ENCODE results near the gene ZFR2. TPM values are rescaled to one million over a fixed set of nuclear protein-coding genes. Genes with fewer than 3 reads are reported as not detected.

The ZFR2 gene
- total RNA-seq, 1 experiment from 2014 or later: not detected

DNA sequence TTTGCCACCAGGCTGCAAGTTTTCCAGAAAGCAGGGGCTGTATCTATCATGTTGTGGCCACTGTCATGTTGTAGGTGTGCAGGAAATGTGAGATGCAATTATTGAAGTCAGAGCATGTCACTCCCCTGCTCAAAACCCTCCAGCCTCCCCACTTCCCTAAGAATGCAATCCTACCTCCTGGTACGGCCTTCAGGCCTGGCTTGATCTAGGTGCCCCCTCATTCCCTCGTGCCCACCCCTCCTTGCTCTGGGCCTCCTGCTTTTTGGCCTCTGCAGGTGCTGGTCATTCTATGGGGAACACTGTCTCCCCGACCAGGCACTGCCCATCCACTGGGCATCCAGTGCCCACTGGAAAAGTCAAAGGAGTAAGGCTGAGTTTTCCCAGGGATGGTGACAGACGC, 54.2 kb downstream of the ZFR2 start:
- Histone ChIP-seq H3K4me2 (ENCODE audit: low read length) (no peak overlapping the region), H3K4me3 (ENCODE audit: low read length) (no peak overlapping the region), H3K27ac (ENCODE audit: low read length) (no peak overlapping the region), H3K9me2 (replicated peaks; ENCODE audit: low read length) (no peaks in the 10 kb centered on the region), H3K9ac (ENCODE audit: low read length) (no peak overlapping the region), H4K20me1 (ENCODE audit: low read length) (no peaks in the 10 kb centered on the region), H3K27me3 (ENCODE audit: low read length) (no peaks in the 10 kb centered on the region), H2AFZ (ENCODE audit: low read length) (no peak overlapping the region), H3F3A (ENCODE audit: low read length, unreplicated experiment) (no peaks in the 10 kb centered on the region), H3K9me3 (ENCODE audit: low read length) (no peaks in the 10 kb centered on the region), H3K79me2 (ENCODE audit: low read length) (no peaks in the 10 kb centered on the region), H3K4me1 (ENCODE audit: insufficient read depth, low read length) (peaks cover 7% of the 10 kb centered on the region; the same call in 1 of the 2 replicates), H3K36me3 (ENCODE audit: low read depth, low read length) (no peaks in the 10 kb centered on the region)
- DNase-seq (no peak), ATAC-seq (no peak)
- CTCF ChIA-PET: no interaction called here
- TF ChIP-seq EZH2 (IDR thresholded peaks at IDR 0.05; ENCODE audit: low read length, unreplicated experiment): no peak
- TF ChIP-seq EZH2phosphoT487 (IDR thresholded peaks at IDR 0.05; ENCODE audit: borderline replicate concordance, low read length): no peak
- TF ChIP-seq, protein P1, sequence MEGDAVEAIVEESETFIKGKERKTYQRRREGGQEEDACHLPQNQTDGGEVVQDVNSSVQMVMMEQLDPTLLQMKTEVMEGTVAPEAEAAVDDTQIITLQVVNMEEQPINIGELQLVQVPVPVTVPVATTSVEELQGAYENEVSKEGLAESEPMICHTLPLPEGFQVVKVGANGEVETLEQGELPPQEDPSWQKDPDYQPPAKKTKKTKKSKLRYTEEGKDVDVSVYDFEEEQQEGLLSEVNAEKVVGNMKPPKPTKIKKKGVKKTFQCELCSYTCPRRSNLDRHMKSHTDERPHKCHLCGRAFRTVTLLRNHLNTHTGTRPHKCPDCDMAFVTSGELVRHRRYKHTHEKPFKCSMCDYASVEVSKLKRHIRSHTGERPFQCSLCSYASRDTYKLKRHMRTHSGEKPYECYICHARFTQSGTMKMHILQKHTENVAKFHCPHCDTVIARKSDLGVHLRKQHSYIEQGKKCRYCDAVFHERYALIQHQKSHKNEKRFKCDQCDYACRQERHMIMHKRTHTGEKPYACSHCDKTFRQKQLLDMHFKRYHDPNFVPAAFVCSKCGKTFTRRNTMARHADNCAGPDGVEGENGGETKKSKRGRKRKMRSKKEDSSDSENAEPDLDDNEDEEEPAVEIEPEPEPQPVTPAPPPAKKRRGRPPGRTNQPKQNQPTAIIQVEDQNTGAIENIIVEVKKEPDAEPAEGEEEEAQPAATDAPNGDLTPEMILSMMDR (conservative IDR thresholded peaks at IDR 0.05; ENCODE audit: low read depth, low read length): no peak
- no TSS peak for BruUV-seq (replicated peaks)
- intact Hi-C loops (cut with micrococcal nuclease): no loop called here
- POLR2A ChIA-PET (ENCODE audit: unreplicated experiment): no interaction called here

DNA sequence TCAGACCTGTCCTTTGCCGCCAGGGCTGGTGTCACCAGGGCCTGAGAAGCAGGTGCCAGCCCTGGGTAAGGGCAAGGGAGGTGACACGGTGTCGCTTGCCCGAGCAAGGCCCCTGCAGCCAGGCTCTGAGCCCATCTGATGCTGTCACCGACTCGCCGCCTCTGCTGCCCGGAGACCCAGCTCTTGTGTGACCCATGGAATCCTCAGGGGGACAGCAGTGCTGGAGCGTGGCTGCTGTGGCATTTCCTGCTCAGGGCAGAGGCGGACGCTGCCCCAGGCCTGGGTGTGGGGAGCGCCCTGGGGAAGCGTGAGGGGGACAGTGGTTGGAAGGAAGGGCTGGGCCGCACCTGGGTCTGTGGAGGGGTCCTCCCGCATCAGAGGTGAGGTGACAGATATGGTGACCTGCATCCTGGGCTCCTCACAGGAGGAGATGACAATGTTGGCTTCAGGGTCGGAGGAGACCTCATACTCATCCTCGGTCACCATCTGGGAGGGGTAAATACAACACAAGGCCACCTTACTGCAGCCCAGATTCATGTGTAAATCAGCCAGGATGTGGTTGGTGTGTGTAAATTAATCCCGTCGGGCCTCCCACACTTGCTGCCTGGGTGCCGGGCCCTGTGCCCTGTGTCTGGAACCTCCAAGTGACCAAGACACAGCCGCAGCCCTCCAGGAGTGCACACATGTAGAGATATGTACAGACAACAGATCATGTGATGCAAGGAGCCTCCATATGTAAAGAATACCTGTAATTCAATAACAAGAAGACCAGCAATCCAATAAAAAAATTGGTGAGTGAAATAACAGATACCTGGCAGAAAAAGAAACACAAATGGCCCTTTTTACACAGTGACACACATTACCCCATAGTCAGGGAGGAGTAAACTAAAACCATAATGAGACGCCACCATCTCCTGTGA, 55.1 kb downstream of the ZFR2 start:
- CTCF ChIA-PET: no interaction called here
- no TSS peak for BruUV-seq (replicated peaks)

More for the DNA sequence above, 55.1 kb downstream of the ZFR2 start:
- Histone ChIP-seq H3F3A (ENCODE audit: low read length, unreplicated experiment) (no peaks in the 10 kb centered on the region), H3K79me2 (ENCODE audit: low read length) (no peaks in the 10 kb centered on the region), H3K4me3 (ENCODE audit: low read length) (no peak overlapping the region), H3K9ac (ENCODE audit: low read length) (no peak overlapping the region), H3K27ac (ENCODE audit: low read length) (no peak overlapping the region), H3K36me3 (ENCODE audit: low read depth, low read length) (no peaks in the 10 kb centered on the region), H3K9me2 (replicated peaks; ENCODE audit: low read length) (no peaks in the 10 kb centered on the region), H3K4me2 (ENCODE audit: low read length) (no peak overlapping the region), H3K4me1 (ENCODE audit: insufficient read depth, low read length) (peaks cover 6% of the 10 kb centered on the region; the same call in 1 of the 2 replicates), H3K9me3 (ENCODE audit: low read length) (no peaks in the 10 kb centered on the region), H2AFZ (ENCODE audit: low read length) (no peak overlapping the region), H4K20me1 (ENCODE audit: low read length) (no peaks in the 10 kb centered on the region), H3K27me3 (ENCODE audit: low read length) (no peaks in the 10 kb centered on the region)
- no peak for ATAC-seq
- TF ChIP-seq, protein P1 (conservative IDR thresholded peaks at IDR 0.05; ENCODE audit: low read depth, low read length): no peak
- TF ChIP-seq EZH2phosphoT487 (IDR thresholded peaks at IDR 0.05; ENCODE audit: borderline replicate concordance, low read length) (no peak), EZH2 (IDR thresholded peaks at IDR 0.05; ENCODE audit: low read length, unreplicated experiment) (no peak)
- intact Hi-C loops (cut with micrococcal nuclease): no loop called here
- DNase-seq: no peak
- POLR2A ChIA-PET (ENCODE audit: unreplicated experiment): no interaction called here
